ENCODE measurements around the gene CCER1. TPM values are rescaled to one million over a fixed set of nuclear protein-coding genes. Genes with fewer than 3 reads are reported as not detected.

CCER1 gene
- total and polyA plus RNA-seq, 2 experiments from 2014 or later = not detected

DNA sequence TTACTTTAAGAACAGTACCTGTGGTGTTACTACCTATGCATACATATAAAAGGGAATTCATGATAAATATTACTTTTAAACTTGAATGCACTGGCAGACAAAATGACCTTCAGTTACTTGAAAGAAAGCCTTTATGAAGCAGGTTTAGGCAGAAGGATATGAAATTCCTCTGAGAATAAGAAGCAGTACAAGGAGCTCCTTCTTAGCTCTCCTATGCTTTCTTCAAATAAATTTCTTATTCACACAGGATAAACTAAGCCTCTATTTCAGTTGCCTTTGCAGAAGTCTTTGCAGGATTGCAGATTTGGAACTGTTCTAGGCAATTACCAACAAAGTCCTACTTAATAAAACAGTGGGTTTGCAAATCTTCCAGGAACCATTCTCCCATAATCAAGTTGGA, 48.8 kb upstream of the CCER1 start:
- H3K4me1 Mint-ChIP-seq = no peaks in the 10 kb centered on the region
- H3K4me1 ChIP-seq (ENCODE audit: insufficient read depth) = no peaks in the 10 kb centered on the region
- no peaks in the 10 kb centered on the region for H3K9me3 Mint-ChIP-seq
- H3K4me2 ChIP-seq = no peak overlapping the region
- no peaks in the 10 kb centered on the region for H3K27me3 Mint-ChIP-seq (ENCODE audit: insufficient read depth, low read depth, poor library complexity)
- TF ChIP-seq EZH2phosphoT487 (IDR thresholded peaks at IDR 0.05; ENCODE audit: unreplicated experiment) (no peak), ZNF114 (CRISPR knock-in tag; IDR thresholded peaks at IDR 0.05) (no peak), EZH2 (IDR thresholded peaks at IDR 0.05; ENCODE audit: low read depth, unreplicated experiment) (no peak), ETS1 (IDR thresholded peaks at IDR 0.05) (no peak), CTCF (conservative IDR thresholded peaks at IDR 0.05; ENCODE audit: low read depth in 2 of 2) (no peak), REST (IDR thresholded peaks at IDR 0.05; ENCODE audit: unreplicated experiment) (no peak), JUNB (IDR thresholded peaks at IDR 0.05; ENCODE audit: unreplicated experiment) (no peak), ZNF331 (CRISPR knock-in tag; IDR thresholded peaks at IDR 0.05; ENCODE audit: low read depth) (no peak), POLR2AphosphoS5 (IDR thresholded peaks at IDR 0.05; ENCODE audit: low read depth) (no peak), NANOG (IDR thresholded peaks at IDR 0.05; ENCODE audit: borderline replicate concordance) (no peak), STAT1 (IDR thresholded peaks at IDR 0.05; ENCODE audit: unreplicated experiment) (no peak), CREB1 (CRISPR knock-in tag; IDR thresholded peaks at IDR 0.05; ENCODE audit: low read depth) (no peak)
- TF ChIP-seq, protein P1, sequence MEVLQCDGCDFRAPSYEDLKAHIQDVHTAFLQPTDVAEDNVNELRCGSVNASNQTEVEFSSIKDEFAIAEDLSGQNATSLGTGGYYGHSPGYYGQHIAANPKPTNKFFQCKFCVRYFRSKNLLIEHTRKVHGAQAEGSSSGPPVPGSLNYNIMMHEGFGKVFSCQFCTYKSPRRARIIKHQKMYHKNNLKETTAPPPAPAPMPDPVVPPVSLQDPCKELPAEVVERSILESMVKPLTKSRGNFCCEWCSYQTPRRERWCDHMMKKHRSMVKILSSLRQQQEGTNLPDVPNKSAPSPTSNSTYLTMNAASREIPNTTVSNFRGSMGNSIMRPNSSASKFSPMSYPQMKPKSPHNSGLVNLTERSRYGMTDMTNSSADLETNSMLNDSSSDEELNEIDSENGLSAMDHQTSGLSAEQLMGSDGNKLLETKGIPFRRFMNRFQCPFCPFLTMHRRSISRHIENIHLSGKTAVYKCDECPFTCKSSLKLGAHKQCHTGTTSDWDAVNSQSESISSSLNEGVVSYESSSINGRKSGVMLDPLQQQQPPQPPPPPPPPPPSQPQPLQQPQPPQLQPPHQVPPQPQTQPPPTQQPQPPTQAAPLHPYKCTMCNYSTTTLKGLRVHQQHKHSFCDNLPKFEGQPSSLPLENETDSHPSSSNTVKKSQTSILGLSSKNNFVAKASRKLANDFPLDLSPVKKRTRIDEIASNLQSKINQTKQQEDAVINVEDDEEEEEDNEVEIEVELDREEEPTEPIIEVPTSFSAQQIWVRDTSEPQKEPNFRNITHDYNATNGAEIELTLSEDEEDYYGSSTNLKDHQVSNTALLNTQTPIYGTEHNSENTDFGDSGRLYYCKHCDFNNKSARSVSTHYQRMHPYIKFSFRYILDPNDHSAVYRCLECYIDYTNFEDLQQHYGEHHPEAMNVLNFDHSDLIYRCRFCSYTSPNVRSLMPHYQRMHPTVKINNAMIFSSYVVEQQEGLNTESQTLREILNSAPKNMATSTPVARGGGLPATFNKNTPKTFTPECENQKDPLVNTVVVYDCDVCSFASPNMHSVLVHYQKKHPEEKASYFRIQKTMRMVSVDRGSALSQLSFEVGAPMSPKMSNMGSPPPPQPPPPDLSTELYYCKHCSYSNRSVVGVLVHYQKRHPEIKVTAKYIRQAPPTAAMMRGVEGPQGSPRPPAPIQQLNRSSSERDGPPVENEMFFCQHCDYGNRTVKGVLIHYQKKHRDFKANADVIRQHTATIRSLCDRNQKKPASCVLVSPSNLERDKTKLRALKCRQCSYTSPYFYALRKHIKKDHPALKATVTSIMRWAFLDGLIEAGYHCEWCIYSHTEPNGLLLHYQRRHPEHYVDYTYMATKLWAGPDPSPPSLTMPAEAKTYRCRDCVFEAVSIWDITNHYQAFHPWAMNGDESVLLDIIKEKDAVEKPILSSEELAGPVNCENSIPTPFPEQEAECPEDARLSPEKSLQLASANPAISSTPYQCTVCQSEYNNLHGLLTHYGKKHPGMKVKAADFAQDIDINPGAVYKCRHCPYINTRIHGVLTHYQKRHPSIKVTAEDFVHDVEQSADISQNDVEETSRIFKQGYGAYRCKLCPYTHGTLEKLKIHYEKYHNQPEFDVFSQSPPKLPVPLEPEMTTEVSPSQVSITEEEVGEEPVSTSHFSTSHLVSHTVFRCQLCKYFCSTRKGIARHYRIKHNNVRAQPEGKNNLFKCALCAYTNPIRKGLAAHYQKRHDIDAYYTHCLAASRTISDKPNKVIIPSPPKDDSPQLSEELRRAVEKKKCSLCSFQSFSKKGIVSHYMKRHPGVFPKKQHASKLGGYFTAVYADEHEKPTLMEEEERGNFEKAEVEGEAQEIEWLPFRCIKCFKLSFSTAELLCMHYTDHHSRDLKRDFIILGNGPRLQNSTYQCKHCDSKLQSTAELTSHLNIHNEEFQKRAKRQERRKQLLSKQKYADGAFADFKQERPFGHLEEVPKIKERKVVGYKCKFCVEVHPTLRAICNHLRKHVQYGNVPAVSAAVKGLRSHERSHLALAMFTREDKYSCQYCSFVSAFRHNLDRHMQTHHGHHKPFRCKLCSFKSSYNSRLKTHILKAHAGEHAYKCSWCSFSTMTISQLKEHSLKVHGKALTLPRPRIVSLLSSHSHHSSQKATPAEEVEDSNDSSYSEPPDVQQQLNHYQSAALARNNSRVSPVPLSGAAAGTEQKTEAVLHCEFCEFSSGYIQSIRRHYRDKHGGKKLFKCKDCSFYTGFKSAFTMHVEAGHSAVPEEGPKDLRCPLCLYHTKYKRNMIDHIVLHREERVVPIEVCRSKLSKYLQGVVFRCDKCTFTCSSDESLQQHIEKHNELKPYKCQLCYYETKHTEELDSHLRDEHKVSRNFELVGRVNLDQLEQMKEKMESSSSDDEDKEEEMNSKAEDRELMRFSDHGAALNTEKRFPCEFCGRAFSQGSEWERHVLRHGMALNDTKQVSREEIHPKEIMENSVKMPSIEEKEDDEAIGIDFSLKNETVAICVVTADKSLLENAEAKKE (CRISPR knock-in tag; IDR thresholded peaks at IDR 0.05) = no peak
- no peak for DNase-seq (ENCODE audit: low spot score)
- no peaks in the 10 kb centered on the region for H3K36me3 ChIP-seq (ENCODE audit: insufficient read depth)
- H3K4me3 ChIP-seq = no peak overlapping the region
- no peak overlapping the region for H2AFZ ChIP-seq
- ATAC-seq = no peak
- H3K4me3 Mint-ChIP-seq = no peak overlapping the region
- no peak overlapping the region for H3K27ac Mint-ChIP-seq
- H3K36me3 Mint-ChIP-seq (ENCODE audit: low read depth) = no peaks in the 10 kb centered on the region
- H3K9me2 ChIP-seq (ENCODE audit: insufficient read depth) = no peaks in the 10 kb centered on the region
- no peaks in the 10 kb centered on the region for H3F3A ChIP-seq (replicated peaks; ENCODE audit: low read depth)
- no peaks in the 10 kb centered on the region for H3K27me3 ChIP-seq (ENCODE audit: insufficient read depth)
- H3K79me2 ChIP-seq (replicated peaks; ENCODE audit: insufficient read depth) = no peaks in the 10 kb centered on the region
- H4K20me1 ChIP-seq (replicated peaks; ENCODE audit: insufficient read depth) = no peaks in the 10 kb centered on the region
- no peak overlapping the region for H3K27ac ChIP-seq (ENCODE audit: low read depth)
